HL-60/S4 (cell line): Measurements from ENCODE around the gene RARA.

Source experiments
- in situ Hi-C: fragments of 300-500 bp; cut with MboI; formaldehyde crosslinking; loops from 2 replicates; pipeline ENCODE4 v1.14.3; 2022; ENCODE audit warnings: low sequenced_read_pairs

Gene RARA

DNA sequence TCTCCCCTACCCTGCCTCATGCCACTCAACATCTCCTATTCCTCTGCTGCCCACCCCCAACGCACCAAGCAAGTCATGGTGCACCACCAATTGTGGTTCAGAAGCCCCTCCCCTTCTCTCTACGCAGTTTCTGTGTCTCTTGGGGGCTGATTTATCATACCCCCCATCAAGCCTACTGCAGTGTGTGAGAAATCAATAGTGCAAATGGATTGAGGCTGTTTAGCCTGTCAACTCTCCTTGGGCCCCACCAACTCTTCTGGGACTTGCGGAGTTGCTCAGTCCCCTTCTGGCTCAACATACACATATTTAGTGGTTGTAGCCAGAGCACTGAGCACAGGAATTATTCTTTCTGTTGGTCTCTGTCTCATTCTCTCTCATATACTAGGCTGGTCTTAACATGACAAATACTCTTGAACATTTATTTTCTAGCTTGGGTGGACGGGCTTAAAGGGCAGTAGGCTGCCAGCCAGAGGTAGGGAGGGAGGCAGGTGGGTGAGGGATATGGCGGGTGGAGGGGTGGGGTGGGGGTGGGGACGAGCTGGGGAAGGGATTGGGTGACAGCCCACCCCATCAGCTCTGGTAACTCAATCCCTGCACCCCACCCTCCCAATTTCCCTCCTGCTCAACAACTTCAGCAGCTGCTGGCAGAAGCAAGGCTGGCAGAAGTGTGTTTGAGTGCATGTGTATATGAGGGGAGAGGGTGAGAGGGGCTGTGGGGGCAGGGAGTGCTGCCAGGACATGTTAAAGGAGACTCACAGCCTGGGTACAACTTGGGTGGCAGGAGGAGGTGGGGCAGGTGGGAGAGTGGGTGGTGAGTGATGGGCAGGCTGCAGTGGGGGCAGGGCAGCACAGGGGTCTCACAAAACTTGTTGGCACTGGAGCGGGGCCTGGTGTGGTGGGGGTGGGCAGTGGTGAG, 4.9 kb downstream of the RARA start:
- in situ Hi-C loops, result no loop called here

DNA sequence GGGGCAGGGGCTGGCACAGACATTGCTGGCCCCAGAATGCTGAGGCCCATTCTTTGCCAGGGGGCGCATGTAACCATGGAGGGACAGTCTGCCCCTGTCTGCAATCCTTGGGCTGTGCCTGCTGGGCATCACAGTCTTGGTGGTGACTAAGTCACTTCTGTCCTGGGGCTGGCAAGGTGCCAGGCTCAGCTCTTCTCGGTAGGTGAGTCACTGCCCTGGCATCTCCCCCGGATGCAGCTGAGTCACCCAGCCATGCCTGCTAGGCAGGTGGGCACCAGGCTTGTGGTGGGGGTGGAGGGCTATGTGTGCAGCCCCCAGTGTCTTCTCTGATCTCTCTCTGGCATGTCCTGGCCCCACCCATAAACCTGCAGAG, 5.6 kb downstream of the RARA start:
- in situ Hi-C loops, result no loop called here

DNA sequence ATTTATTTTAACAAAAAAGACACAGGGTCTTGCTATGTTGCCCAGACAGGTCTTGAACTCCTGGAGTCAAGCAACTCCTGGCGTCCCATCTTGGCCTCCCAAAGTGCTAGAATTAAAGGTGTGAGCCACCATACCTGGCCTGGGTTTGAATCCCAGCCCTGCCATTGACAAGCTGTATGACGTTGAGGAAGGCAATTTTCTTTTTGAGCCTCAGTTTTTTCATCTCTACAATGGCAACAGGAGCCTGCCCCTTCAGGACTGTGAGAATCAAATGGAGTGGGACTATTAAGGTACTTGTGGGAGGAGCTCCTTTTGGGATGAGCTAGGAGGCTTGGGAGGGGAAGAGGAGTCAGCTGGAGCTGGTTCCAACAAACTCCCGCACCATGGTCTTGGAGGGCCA, 6.2 kb downstream of the RARA start:
- in situ Hi-C loops, result no loop called here

DNA sequence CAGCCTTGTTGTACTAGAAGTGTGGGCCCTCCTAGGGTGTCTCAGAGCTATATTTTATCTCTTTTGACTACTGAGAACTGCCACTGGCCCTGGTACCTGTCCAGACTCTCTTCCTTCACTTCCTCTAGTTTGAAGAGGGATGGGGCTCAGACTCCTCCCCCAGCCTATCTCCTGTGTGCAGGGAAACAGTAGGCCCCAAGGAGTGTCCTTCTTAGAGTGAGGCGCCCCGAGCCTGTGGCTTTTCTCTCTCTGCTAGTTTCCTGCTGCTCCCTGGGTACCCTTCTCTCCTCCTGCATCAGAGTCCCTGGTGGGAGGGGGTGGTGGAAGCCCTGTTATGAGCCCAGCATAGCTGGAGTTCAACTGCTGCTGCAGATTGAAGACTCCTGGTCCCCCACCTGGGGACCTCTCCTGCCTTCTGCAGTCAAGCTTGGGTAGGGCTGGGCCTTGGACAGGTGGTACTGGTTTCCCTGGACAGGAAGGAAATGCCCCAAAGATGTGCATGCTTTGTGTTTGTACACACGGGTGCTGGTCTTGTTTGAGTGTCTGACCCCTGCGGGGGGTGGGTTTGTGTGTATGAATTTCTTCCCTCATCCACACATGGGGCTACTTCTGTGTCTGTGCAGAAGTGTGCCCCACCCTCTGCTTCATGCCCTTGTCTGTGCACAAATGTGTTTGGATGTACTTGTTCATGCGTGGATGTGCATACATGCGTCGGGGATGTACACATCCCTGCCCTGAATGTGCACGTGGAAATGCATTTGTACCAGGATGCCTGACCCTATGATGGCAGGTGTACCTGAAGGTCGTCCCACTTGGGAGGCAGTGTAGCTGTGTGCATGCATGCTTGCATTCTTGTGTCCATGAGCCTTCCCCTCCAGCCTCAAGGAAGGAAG, 6.9 kb downstream of the RARA start:
- in situ Hi-C loops, result no loop called here

GRCh38 chr17:40316571-40317344, 7.8 kb downstream of the RARA start:
- in situ Hi-C loops, result no loop called here

- in situ Hi-C loops, result no loop called here
These were observed 8.4 kb downstream of the RARA start for GRCh38 chr17:40317345-40317873.

DNA sequence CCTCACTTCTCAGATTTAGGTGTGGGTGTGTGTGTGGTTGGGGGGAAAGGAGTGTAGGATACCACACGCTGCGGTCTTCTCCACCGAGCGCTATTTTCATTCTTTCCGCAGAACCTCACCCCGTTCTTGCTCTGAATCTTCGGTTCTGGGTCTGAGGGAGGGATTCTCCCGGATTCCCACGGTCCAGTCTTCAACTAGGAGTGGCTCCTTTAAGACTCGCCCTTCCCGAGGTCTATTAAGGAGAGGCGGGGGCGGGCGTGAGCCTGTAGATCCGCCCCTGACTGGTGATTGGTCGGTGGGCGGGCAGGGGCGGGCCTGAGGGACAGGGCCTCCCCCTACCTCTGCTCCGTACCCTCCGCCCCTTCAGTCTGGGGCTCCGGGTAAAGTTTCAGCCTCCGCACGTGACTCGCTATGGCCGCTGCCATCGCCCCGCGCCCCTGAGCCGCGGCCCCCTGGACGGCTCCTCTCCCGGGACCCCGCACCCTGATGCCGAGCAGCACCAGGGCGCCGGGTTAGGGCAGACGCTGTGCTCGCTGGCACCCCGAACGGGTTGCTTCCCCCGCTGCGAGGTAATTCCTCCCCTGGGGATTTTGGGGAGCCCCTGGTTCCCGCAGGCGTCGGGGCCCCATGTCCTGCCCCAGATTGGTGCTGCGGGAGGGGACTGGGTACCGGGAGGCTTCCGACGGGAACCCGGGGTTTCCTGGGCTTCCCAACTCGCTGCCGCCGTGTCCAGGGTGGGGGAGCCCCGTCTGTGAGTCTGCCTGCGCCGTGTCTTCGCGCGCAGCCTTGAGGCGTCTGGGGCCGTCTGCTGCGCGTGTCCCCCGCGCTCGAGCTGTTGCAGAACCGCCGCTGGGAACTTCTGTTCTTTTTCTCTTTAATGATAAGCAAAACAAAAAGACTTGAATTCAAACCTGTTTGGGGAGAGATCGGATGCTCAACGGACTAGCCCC, 9.2 kb downstream of the RARA start:
- in situ Hi-C loops, result no loop called here

GRCh38 chr17:40318830-40319391, 9.9 kb downstream of the RARA start:
- in situ Hi-C loops, result no loop called here

- in situ Hi-C loops, result no loop called here
These were observed 10.9 kb downstream of the RARA start for GRCh38 chr17:40319651-40320540.

DNA sequence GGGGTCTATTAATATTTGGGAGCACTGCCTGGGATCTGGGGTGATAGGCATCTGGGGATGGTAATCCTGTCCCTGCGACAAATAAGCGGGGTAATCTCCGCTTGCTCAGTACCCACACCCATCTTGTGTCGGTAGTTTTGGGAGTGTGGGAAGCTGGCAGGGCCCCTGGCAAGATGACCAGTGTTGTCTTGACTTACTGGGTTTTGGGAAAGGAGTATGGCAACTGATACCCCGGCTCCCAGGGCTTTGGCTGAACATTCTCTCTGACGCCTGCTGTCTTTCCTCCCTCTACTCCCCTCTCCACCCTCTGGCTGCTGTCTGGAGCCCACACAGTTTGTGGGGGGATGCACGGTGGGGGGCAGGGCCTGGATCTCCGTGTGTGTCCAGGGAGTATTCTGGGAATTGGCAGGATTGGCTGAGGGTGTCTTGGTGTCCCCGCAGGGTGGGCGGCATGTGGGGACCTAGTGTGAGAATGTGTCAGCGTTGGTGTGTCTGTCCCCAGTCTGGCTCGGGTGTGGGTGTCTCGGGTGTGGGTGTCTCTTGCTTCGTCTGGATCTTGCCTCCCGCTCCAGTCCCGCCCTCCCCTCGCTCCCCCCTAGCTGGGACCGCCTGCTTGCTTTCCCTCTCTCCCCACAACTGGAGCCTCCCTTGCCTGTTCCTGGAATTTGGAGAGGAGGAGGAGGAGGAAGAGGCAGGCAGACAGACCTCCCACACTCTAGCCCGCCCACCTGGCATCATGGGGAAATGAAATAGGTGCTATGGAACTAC, 12.0 kb downstream of the RARA start:
- in situ Hi-C loops, result no loop called here

DNA sequence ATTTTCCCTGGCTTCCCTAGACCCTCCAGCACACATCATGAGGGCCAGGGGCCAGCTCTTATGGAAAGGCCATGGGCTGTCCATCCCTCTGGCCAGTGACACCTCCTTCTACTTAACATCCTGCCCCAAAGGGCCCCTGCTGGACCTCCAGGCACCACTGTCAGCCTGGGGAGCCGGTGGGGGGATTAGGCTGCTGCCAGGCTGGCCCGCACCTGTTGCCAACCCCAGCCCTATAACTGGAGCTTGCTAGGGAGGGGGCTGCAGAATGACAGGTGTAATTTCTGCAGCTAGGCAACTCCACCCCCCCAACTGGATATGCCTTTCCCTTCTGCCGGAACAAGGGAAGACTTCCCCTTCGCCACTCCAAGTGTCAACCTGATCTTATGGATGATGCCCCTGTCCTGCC, 12.5 kb downstream of the RARA start:
- in situ Hi-C loops, result no loop called here

GRCh38 chr17:40321961-40322357, 13.0 kb downstream of the RARA start:
- in situ Hi-C loops, result no loop called here

GRCh38 chr17:40322358-40323315, 13.7 kb downstream of the RARA start:
- in situ Hi-C loops, result no loop called here

DNA sequence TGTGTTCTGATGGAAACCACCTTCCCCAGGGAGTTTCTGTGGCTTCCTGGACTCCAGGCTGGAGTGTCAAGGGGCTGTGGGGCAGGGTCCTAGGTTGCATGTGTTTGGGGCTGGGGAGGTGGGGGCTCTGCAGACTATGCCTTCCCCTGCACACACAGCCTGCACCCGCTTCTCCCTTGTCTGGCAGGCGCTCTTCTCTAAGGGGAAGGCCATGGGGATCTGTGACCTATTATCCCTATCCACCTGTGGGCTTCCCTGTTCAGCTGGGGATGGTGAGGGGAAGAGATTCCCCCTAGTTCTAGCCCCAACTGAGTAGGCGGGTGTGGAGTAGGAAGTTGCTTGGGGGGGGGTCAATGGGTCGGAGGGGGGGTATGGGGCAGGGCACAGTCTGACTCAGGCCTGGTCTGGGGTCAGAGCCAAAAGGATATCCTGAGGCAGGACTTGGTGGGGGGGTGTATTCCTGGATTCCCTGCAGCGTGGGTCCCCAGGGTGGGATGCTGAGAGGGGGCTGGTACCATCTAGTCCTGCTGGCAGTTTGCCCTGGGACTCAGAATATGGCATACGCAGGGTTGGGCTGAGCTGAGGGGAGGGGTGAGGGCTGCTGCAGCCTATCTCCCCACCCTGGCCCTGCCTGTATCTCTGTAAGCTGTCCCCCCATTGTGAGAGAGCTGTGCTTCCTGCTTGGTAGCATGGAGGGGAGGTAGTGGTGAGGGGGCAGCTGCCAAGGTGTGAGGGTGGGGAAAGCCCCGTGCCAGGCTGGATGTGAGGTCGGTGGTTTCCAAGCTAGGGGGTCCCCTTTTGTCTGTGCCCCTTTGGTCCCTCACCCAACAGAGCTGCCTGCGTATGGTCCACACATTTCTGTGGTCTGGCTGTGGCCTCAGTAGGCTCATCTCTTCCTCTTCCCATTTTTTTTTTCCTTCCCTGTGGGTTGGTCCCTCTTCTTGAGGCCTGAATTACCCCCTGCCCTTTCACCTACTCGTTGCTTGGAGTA, 14.7 kb downstream of the RARA start:
- in situ Hi-C loops, result no loop called here
